Brain microvascular endothelial cell (primary cell): ENCODE measurements around the gene ZNF619.

Experiments
- DNase-seq: peaks from one replicate; pipeline ENCODE4 v3.0.0-alpha.2; 2020
- H3K27ac ChIP-seq: fragments of 250-450 bp; sonication (Bioruptor Pico); 2 replicates; pipeline ENCODE4 v1.5.1; 2020; ENCODE audit warnings: mild to moderate bottlenecking, moderate library complexity
- H3K27me3 ChIP-seq: fragments of 250-450 bp; sonication (Bioruptor Pico); replicated peaks from 2 replicates; pipeline ENCODE4 v1.5.1; 2020; ENCODE audit warnings: mild to moderate bottlenecking
- H3K36me3 ChIP-seq: fragments of 250-450 bp; sonication (Bioruptor Pico); replicated peaks from 2 replicates; pipeline ENCODE4 v1.5.1; 2020; ENCODE audit warnings: mild to moderate bottlenecking
- H3K4me3 ChIP-seq: 2 replicates; pipeline ENCODE4 v1.5.1; 2011; ENCODE audit warnings: low read depth, mild to moderate bottlenecking, control low read depth, low read length, moderate library complexity
- CTCF ChIP-seq: IDR thresholded peaks from 2 replicates; pipeline ENCODE4 v1.5.1; 2011; ENCODE audit warnings: low read depth, mild to moderate bottlenecking, moderate library complexity, low read length, control low read depth, inconsistent platforms; ENCODE audit errors: missing control alignments
- in situ Hi-C: cut with HindIII; loops from 2 replicates; pipeline ENCODE4 v1.10.0; 2017; ENCODE audit warnings: low sequenced_read_pairs, low pct_ligation_motif_present

ZNF619 gene

GRCh38 chr3:40476478-40477470, at the start of gene ZNF619:
Gene ZNF619 (plus strand): TSS chr3:40477122. CDS start chr3:40477980, 858 bp downstream.
- H3K36me3 ChIP-seq: no peaks in the 10 kb centered on the region
- H3K4me3 ChIP-seq: peak within 1 kb of the TSS; percentile 89
- in situ Hi-C loops: no loop called here
- peak; percentile 71 for DNase-seq
- peak within 1 kb of the TSS; percentile 73 for H3K27ac ChIP-seq
- H3K27me3 ChIP-seq: no peaks in the 10 kb centered on the region
- TF ChIP-seq CTCF: no peak

GRCh38 chr3:40432793-40433192, 44.1 kb upstream of the ZNF619 start:
- no peak for DNase-seq
- no peak for TF ChIP-seq CTCF
- Histone ChIP-seq H3K27me3 (no peaks in the 10 kb centered on the region), H3K36me3 (no peaks in the 10 kb centered on the region), H3K4me3 (no peak overlapping the region), H3K27ac (no peak overlapping the region)
- in situ Hi-C loops: no loop called here

- Histone ChIP-seq H3K27ac (no peak overlapping the region), H3K36me3 (no peaks in the 10 kb centered on the region), H3K27me3 (no peaks in the 10 kb centered on the region), H3K4me3 (no peak overlapping the region)
- TF ChIP-seq CTCF: no peak
- in situ Hi-C loops: no loop called here
- DNase-seq: no peak
Measured at GRCh38 chr3:40437889-40438288, 39.0 kb upstream of the ZNF619 start.

GRCh38 chr3:40445062-40445461, 31.9 kb upstream of the ZNF619 start:
- no peak for TF ChIP-seq CTCF
- Histone ChIP-seq H3K27me3 (no peaks in the 10 kb centered on the region), H3K4me3 (no peak overlapping the region), H3K27ac (no peak overlapping the region), H3K36me3 (no peaks in the 10 kb centered on the region)
- in situ Hi-C loops: no loop called here
- DNase-seq: no peak

- no peaks in the 10 kb centered on the region for H3K27me3 ChIP-seq
- in situ Hi-C loops: no loop called here
- H3K4me3 ChIP-seq: no peak overlapping the region
- TF ChIP-seq CTCF: no peak
- DNase-seq: no peak
- H3K27ac ChIP-seq: no peak overlapping the region
- H3K36me3 ChIP-seq: no peaks in the 10 kb centered on the region
Measured at GRCh38 chr3:40445880-40446279, 31.0 kb upstream of the ZNF619 start.
